ENCODE results near the gene CLIP2.
"Not testable (repeated sequence)": the region's sequence is repeated elsewhere in the genome, so short reads cannot be mapped to it uniquely, and the experiment has no call there.

Gene CLIP2

GRCh38 chr7:74438327-74438726, 149.1 kb downstream of the CLIP2 start:
- Histone ChIP-seq H3F3A (ENCODE audit: low read depth) (no peaks in the 10 kb centered on the region), H3K4me1 (ENCODE audit: insufficient read depth, low read length, poor library complexity, severe bottlenecking) (no peaks in the 10 kb centered on the region), H3K9ac (ENCODE audit: low read depth, low read length, poor library complexity, severe bottlenecking) (no peak overlapping the region), H4K20me1 (ENCODE audit: insufficient read depth, low read length, poor library complexity, severe bottlenecking) (no peaks in the 10 kb centered on the region), H3K9me2 (replicated peaks; ENCODE audit: low read depth, low read length) (no peaks in the 10 kb centered on the region), H3K4me3 (ENCODE audit: low read length, poor library complexity, severe bottlenecking) (no peak overlapping the region), H3K79me2 (ENCODE audit: insufficient read depth, low read length) (no peaks in the 10 kb centered on the region), H2AFZ (ENCODE audit: low read length) (no peak overlapping the region), H3K4me2 (ENCODE audit: low read depth, low read length, poor library complexity, severe bottlenecking) (no peak overlapping the region), H3K9me3 (ENCODE audit: insufficient read depth, low read depth, low read length) (no peaks in the 10 kb centered on the region), H3K27me3 (ENCODE audit: insufficient read depth, low read length, poor library complexity, severe bottlenecking) (no peaks in the 10 kb centered on the region), H3K36me3 (ENCODE audit: insufficient read depth, low read length) (no peaks in the 10 kb centered on the region)
- TF ChIP-seq, protein P1, sequence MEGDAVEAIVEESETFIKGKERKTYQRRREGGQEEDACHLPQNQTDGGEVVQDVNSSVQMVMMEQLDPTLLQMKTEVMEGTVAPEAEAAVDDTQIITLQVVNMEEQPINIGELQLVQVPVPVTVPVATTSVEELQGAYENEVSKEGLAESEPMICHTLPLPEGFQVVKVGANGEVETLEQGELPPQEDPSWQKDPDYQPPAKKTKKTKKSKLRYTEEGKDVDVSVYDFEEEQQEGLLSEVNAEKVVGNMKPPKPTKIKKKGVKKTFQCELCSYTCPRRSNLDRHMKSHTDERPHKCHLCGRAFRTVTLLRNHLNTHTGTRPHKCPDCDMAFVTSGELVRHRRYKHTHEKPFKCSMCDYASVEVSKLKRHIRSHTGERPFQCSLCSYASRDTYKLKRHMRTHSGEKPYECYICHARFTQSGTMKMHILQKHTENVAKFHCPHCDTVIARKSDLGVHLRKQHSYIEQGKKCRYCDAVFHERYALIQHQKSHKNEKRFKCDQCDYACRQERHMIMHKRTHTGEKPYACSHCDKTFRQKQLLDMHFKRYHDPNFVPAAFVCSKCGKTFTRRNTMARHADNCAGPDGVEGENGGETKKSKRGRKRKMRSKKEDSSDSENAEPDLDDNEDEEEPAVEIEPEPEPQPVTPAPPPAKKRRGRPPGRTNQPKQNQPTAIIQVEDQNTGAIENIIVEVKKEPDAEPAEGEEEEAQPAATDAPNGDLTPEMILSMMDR (conservative IDR thresholded peaks at IDR 0.05; ENCODE audit: low read length), result no peak
- TF ChIP-seq EZH2phosphoT487 (IDR thresholded peaks at IDR 0.05; ENCODE audit: borderline replicate concordance), result no peak

DNA sequence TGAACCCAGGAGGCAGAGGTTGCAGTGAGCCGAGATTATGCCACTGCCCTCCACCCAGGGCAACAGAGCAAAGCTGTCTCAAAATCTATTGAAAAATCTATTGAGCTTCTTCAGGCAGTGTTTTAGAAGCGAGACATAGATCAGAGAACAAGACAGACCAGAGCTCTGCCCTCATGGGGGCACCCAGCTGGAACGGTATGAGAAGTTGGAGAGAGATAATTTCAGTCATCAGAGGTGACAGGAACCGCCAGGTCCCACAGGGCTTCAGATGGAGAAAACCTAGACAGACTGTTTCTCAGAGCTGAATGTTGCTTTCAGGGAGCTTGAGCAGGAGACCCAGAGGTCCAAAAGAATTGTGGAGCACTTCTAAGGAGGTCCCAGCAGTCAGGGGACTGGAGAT, 150.3 kb downstream of the CLIP2 start:
- Histone ChIP-seq H3K27me3 (ENCODE audit: insufficient read depth, low read length, poor library complexity, severe bottlenecking) (no peaks in the 10 kb centered on the region), H3K9me2 (replicated peaks; ENCODE audit: low read depth, low read length) (no peaks in the 10 kb centered on the region), H3K9ac (ENCODE audit: low read depth, low read length, poor library complexity, severe bottlenecking) (no peak overlapping the region), H3K36me3 (ENCODE audit: insufficient read depth, low read length) (no peaks in the 10 kb centered on the region), H4K20me1 (ENCODE audit: insufficient read depth, low read length, poor library complexity, severe bottlenecking) (no peaks in the 10 kb centered on the region), H3K4me3 (ENCODE audit: low read length, poor library complexity, severe bottlenecking) (no peak overlapping the region), H2AFZ (ENCODE audit: low read length) (no peak overlapping the region), H3K4me1 (ENCODE audit: insufficient read depth, low read length, poor library complexity, severe bottlenecking) (no peaks in the 10 kb centered on the region), H3K79me2 (ENCODE audit: insufficient read depth, low read length) (no peaks in the 10 kb centered on the region), H3K9me3 (ENCODE audit: insufficient read depth, low read depth, low read length) (no peaks in the 10 kb centered on the region), H3K4me2 (ENCODE audit: low read depth, low read length, poor library complexity, severe bottlenecking) (no peak overlapping the region), H3F3A (ENCODE audit: low read depth) (no peaks in the 10 kb centered on the region)
- TF ChIP-seq, protein P1 (conservative IDR thresholded peaks at IDR 0.05; ENCODE audit: low read length), result no peak
- no peak for TF ChIP-seq EZH2phosphoT487 (IDR thresholded peaks at IDR 0.05; ENCODE audit: borderline replicate concordance)

GRCh38 chr7:74440143-74440542, 150.9 kb downstream of the CLIP2 start:
- H3K9me2 ChIP-seq (replicated peaks; ENCODE audit: low read depth, low read length); H3K4me3 ChIP-seq (ENCODE audit: low read length, poor library complexity, severe bottlenecking); H3K36me3 ChIP-seq (ENCODE audit: insufficient read depth, low read length); H3F3A ChIP-seq (ENCODE audit: low read depth); H3K79me2 ChIP-seq (ENCODE audit: insufficient read depth, low read length); H4K20me1 ChIP-seq (ENCODE audit: insufficient read depth, low read length, poor library complexity, severe bottlenecking); H2AFZ ChIP-seq (ENCODE audit: low read length); H3K4me1 ChIP-seq (ENCODE audit: insufficient read depth, low read length, poor library complexity, severe bottlenecking); H3K4me2 ChIP-seq (ENCODE audit: low read depth, low read length, poor library complexity, severe bottlenecking); H3K27me3 ChIP-seq (ENCODE audit: insufficient read depth, low read length, poor library complexity, severe bottlenecking); H3K9ac ChIP-seq (ENCODE audit: low read depth, low read length, poor library complexity, severe bottlenecking); H3K9me3 ChIP-seq (ENCODE audit: insufficient read depth, low read depth, low read length): not testable (repeated sequence)

GRCh38 chr7:74441801-74442200, 152.6 kb downstream of the CLIP2 start:
- no peaks in the 10 kb centered on the region for H3F3A ChIP-seq (ENCODE audit: low read depth)
- TF ChIP-seq, protein P1 (conservative IDR thresholded peaks at IDR 0.05; ENCODE audit: low read length), result no peak
- no peak for TF ChIP-seq EZH2phosphoT487 (IDR thresholded peaks at IDR 0.05; ENCODE audit: borderline replicate concordance)
- H3K4me1 ChIP-seq (ENCODE audit: insufficient read depth, low read length, poor library complexity, severe bottlenecking), result no peaks in the 10 kb centered on the region
- no peaks in the 10 kb centered on the region for H3K36me3 ChIP-seq (ENCODE audit: insufficient read depth, low read length)
- no peaks in the 10 kb centered on the region for H3K79me2 ChIP-seq (ENCODE audit: insufficient read depth, low read length)
- H3K9me3 ChIP-seq (ENCODE audit: insufficient read depth, low read depth, low read length), result no peaks in the 10 kb centered on the region
- no peaks in the 10 kb centered on the region for H4K20me1 ChIP-seq (ENCODE audit: insufficient read depth, low read length, poor library complexity, severe bottlenecking)
- no peaks in the 10 kb centered on the region for H3K27me3 ChIP-seq (ENCODE audit: insufficient read depth, low read length, poor library complexity, severe bottlenecking)
- no peak overlapping the region for H3K9ac ChIP-seq (ENCODE audit: low read depth, low read length, poor library complexity, severe bottlenecking)
- H2AFZ ChIP-seq (ENCODE audit: low read length), result no peak overlapping the region
- no peak overlapping the region for H3K4me2 ChIP-seq (ENCODE audit: low read depth, low read length, poor library complexity, severe bottlenecking)
- H3K9me2 ChIP-seq (replicated peaks; ENCODE audit: low read depth, low read length), result no peaks in the 10 kb centered on the region
- H3K4me3 ChIP-seq (ENCODE audit: low read length, poor library complexity, severe bottlenecking), result no peak overlapping the region

Data from Loucy (cell line).